Nephron progenitor cell (in vitro differentiated cells): ENCODE measurements around the gene TNFRSF18.
"Not testable (repeated sequence)": the region's sequence is repeated elsewhere in the genome, so short reads cannot be mapped to it uniquely, and the experiment has no call there.

Experiments used
- DNase-seq: peaks from one replicate; pipeline ENCODE4 v3.0.0; 2021
- H3K27ac Mint-ChIP-seq: 2 replicates; pipeline ENCODE4 v1.8.0; 2021; ENCODE audit warnings: mild to moderate bottlenecking, moderate library complexity, mixed read lengths
- H3K27me3 Mint-ChIP-seq: 2 replicates; pipeline ENCODE4 v1.8.0; 2021; ENCODE audit warnings: mild to moderate bottlenecking, low read depth, mixed read lengths; ENCODE audit not compliant: poor library complexity
- H3K36me3 Mint-ChIP-seq: 2 replicates; pipeline ENCODE4 v1.8.0; 2021; ENCODE audit warnings: low read depth, mixed read lengths
- H3K4me1 Mint-ChIP-seq: 2 replicates; pipeline ENCODE4 v1.8.0; 2021; ENCODE audit warnings: mixed read lengths
- H3K4me3 Mint-ChIP-seq: 2 replicates; pipeline ENCODE4 v1.8.0; 2021; ENCODE audit warnings: mild to moderate bottlenecking, moderate library complexity, mixed read lengths
- H3K9me3 Mint-ChIP-seq: 2 replicates; pipeline ENCODE4 v1.8.0; 2021; ENCODE audit warnings: mild to moderate bottlenecking, moderate library complexity, mixed read lengths
- CTCF ChIP-seq: fragments of 200-600 bp; sonication (generic); IDR thresholded peaks from 2 replicates; pipeline ENCODE4 v1.5.0; 2021; ENCODE audit warnings: antibody characterized with exemption

The TNFRSF18 gene

DNA sequence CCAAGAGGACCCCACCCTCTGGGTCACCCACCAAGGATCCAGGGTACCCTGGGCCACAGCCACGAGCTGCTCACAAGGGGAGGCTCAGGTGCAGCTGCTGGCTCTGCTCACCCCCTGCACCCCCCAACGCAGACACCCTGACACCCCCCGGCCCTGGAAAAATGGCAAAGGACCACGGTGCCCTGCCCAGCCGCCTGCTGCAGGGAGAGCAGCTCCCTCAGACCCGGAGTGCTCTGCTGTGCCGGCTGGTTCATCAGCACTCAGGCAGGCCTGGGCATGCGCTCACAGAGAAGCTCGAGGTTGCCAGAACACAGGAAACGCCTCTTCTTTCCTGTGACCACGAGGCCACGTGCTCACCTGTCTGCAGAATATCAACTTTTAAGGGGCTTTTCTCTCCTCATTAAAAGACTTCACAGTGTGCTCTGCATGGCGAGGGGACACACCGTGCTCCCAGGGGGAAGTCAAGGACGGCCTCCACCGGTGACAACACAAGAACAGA is 44.4 kb upstream of the TNFRSF18 start:
- H3K36me3 Mint-ChIP-seq, result peaks cover 19% of the 10 kb centered on the region
- peak overlapping the region; percentile 32 for H3K27ac Mint-ChIP-seq
- H3K9me3 Mint-ChIP-seq, result no peaks in the 10 kb centered on the region
- TF ChIP-seq CTCF, result no peak
- H3K4me3 Mint-ChIP-seq, result no peak overlapping the region
- H3K4me1 Mint-ChIP-seq, result peaks cover 13% of the 10 kb centered on the region
- H3K27me3 Mint-ChIP-seq, result peaks cover 15% of the 10 kb centered on the region
- no peak for DNase-seq

DNA sequence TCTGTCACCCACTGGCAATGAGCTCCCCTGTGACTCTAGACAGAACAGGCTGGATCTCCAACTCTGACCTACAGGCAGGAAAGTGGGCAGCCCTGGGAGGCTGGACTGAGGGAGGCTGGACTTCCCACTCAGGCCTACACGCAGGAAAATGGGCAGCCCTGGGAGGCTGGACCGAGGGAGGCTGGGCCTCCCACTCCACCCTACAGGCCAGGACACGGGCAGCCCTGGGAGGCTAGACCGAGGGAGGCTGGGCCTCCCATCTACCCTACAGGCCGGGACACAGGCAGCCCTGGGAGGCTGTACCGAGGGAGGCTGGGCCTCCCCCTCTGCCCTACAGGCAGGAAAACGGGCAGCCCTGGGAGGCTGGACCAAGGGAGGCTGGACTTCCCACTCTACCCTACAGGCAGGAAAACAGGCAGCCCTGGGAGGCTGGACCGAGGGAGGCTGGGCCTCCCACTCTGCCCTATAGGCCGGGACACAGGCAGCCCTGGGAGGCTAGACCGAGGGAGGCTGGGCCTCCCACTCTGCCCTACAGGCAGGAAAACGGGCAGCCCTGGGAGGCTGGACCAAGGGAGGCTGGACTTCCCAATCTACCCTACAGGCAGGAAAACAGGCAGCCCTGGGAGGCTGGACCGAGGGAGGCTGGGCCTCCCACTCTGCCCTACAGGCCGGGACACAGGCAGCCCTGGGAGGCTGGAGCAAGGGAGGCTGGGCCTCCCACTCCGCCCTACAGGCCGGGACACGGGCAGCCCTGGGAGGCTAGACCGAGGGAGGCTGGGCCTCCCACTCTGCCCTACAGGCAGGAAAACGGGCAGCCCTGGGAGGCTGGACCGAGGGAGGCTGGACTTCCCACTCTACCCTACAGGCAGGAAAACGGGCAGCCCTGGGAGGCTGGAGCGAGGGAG is 41.9 kb upstream of the TNFRSF18 start:
- H3K4me1 Mint-ChIP-seq, result peaks cover 13% of the 10 kb centered on the region
- not testable (repeated sequence) for H3K4me3 Mint-ChIP-seq, DNase-seq, H3K9me3 Mint-ChIP-seq, H3K27ac Mint-ChIP-seq, H3K36me3 Mint-ChIP-seq
- H3K27me3 Mint-ChIP-seq, result peaks cover 16% of the 10 kb centered on the region

- Mint-ChIP-seq H3K27me3 (peaks cover 16% of the 10 kb centered on the region), H3K4me1 (peaks cover 5% of the 10 kb centered on the region), H3K9me3 (no peaks in the 10 kb centered on the region), H3K4me3 (no peak overlapping the region), H3K27ac (no peak overlapping the region), H3K36me3 (peaks cover under 1% of the 10 kb centered on the region)
- no peak for TF ChIP-seq CTCF
- no peak for DNase-seq
Observed at GRCh38 chr1:1247341-1247913, 41.0 kb upstream of the TNFRSF18 start.

DNA sequence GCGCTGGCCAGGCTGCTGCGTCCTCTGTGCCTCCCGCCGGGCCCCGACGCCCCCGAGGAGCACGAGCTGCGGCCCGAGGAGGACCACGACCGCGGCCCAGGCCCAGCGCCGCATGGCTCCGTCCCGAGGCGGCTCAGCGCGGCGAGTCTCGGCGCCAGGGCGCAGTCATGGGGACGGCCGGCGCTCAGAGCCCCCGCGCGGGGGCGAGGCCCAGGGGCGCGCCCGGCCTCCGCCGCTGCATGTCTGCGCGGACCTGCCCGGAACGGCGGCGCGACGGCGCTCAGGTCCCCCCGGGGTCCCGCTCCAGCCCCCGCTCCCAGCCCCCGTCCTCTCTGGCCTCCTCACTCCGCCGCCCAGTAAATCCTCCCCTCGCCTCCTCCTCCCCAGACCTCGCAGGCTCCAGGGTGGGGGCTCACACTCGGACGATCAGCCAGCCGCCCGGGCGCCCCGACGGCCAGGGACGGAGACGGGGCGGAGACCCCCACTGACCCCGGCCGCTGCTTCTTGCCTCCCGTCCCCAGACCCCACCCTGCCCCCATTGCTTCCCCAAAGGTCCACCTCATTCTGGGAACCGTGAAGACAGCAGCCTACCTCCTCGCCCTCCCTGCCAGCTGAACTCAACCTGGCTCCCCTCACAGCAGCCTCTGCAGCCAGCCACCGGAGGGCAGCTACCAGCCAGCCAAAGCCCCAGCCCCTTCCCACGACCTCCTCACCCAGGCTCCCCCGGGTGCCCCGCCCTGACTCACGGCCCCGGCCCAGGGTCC is 40.4 kb upstream of the TNFRSF18 start, which contains the start of gene C1QTNF12:
C1QTNF12 (minus strand) TSS at position 146 of the 764 bp plus-strand sequence; CDS start at position 114, 32 bp downstream.
- H3K27ac Mint-ChIP-seq, result no peak within 1 kb of the TSS
- peaks cover 16% of the 10 kb centered on the region for H3K27me3 Mint-ChIP-seq
- no peaks in the 10 kb centered on the region for H3K36me3 Mint-ChIP-seq
- no peak within 1 kb of the TSS for H3K4me3 Mint-ChIP-seq
- DNase-seq, result peak; percentile 54
- no peak for TF ChIP-seq CTCF
- H3K9me3 Mint-ChIP-seq, result no peaks in the 10 kb centered on the region
- H3K4me1 Mint-ChIP-seq, result peaks cover 5% of the 10 kb centered on the region

- Mint-ChIP-seq H3K36me3 (no peaks in the 10 kb centered on the region), H3K4me3 (no peak overlapping the region), H3K4me1 (peaks cover 5% of the 10 kb centered on the region), H3K27ac (no peak overlapping the region), H3K9me3 (no peaks in the 10 kb centered on the region), H3K27me3 (peaks cover 16% of the 10 kb centered on the region)
- DNase-seq, result no peak
- no peak for TF ChIP-seq CTCF
Observed at GRCh38 chr1:1245817-1246576, 39.6 kb upstream of the TNFRSF18 start.
